WI38 (cell line): ENCODE results near the gene KIF5C.

Experiments
- H3K4me3 ChIP-seq: 2 replicates; pipeline ENCODE4 v1.5.1; 2011; ENCODE audit warnings: low read depth, mild to moderate bottlenecking, control low read depth, low read length
- CTCF ChIP-seq: IDR thresholded peaks from 2 replicates; pipeline ENCODE4 v1.5.1; 2012; ENCODE audit warnings: low read depth, mild to moderate bottlenecking, control low read depth, low read length

Gene KIF5C

GRCh38 chr2:148994341-148994740, 119.3 kb downstream of the KIF5C start:
- no peak for TF ChIP-seq CTCF
- no peak overlapping the region for H3K4me3 ChIP-seq

GRCh38 chr2:148996805-148997204, 121.8 kb downstream of the KIF5C start:
- H3K4me3 ChIP-seq, result no peak overlapping the region
- no peak for TF ChIP-seq CTCF

- TF ChIP-seq CTCF, result no peak
- H3K4me3 ChIP-seq, result no peak overlapping the region
Observed at GRCh38 chr2:148998165-148998830, 123.3 kb downstream of the KIF5C start.

GRCh38 chr2:148998831-148999200, 123.8 kb downstream of the KIF5C start:
- no peak overlapping the region for H3K4me3 ChIP-seq
- no peak for TF ChIP-seq CTCF

GRCh38 chr2:148999451-148999921, 124.5 kb downstream of the KIF5C start:
- H3K4me3 ChIP-seq, result no peak overlapping the region
- TF ChIP-seq CTCF, result no peak

- no peak for TF ChIP-seq CTCF
- no peak overlapping the region for H3K4me3 ChIP-seq
Observed at GRCh38 chr2:149000158-149000938, 125.3 kb downstream of the KIF5C start.

GRCh38 chr2:149001496-149001895, 126.5 kb downstream of the KIF5C start:
- TF ChIP-seq CTCF, result no peak
- H3K4me3 ChIP-seq, result no peak overlapping the region
